ENCODE measurements around the gene PIGU.
"Not testable (repeated sequence)": the region's sequence is repeated elsewhere in the genome, so short reads cannot be mapped to it uniquely, and the experiment has no call there.

Gene PIGU

DNA sequence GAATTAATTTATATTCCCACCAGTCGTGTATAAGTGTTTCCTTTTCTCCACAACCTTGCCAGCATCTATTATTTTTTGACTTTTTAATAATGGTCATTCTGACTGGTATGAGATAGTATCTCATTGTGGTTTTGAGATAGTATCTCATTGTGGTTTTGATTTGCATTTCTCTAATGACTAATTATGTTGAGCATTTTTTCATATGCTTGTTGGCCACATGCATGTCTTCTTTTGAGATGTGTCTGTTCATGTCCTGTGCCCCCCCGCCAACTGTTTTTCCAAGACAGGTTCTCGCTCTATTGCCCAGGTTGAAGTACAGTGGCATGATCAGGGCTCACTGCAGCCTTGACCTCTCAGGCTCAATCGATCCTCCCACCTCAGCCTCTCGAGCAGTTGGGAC, 15.1 kb downstream of the PIGU start:
- DNase-seq = not testable (repeated sequence)

DNA sequence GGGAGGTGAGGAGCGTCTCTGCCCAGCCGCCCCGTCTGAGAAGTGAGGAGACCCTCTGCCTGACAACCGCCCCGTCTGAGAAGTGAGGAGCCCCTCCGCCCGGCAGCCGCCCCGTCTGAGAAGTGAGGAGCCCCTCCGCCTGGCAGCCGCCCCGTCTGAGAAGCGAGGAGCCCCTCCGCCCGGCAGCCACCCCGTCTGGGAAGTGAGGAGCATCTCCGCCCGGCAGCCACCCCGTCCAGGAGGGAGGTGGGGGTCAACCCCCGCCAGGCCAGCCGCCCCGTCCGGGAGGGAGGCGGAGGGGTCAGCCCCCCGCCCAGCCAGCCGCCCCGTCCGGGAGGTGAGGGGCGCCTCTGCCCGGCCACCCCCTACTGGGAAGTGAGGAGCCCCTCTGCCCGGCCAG, 18.2 kb downstream of the PIGU start:
- DNase-seq = not testable (repeated sequence)

DNA sequence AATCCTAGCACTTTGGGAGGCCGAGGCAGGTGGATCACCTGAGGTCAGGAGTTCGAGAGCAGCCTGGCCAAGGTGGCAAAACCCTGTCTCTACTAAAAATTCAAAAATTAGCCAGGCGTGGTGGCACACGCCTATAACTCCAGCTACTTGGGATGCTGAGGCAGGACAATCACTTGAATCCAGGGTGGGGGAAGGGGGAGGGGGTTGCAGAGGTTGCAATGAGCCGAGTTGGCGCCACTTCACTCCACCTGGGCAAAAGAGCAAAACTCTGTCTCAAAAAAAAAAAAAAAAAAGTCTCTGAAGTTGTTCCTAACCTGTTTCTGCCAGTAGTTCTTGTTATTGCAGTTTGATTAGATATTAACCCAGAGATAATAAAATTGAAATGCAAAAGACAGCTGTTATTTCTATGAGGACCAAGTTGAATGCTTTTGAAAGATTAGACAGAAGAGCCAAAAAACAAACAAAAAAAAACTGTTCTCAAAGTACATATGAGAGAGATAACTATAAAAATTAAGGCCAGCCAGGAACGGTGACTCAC, 22.6 kb downstream of the PIGU start:
- no peak for DNase-seq

DNA sequence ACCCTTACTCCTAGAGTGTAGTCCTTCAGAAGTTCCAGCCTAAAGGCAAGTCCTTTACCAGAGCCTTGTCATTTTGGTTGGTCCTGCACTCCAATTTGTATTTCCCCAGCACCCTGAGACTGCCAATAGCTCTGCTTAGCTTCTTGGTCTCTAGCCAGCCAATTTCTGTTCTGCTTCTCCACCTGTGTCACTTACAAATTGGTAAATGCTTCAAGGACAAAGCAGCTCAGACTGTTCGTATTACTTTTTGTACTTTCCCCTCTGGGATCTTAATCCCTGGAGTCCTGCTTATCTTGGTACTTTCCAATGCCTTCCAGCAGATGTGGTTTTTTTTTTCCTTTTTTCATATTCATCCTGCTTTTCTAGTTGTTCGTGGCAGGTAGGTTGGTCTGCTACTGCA, 25.7 kb downstream of the PIGU start:
- no peak for DNase-seq

DNA sequence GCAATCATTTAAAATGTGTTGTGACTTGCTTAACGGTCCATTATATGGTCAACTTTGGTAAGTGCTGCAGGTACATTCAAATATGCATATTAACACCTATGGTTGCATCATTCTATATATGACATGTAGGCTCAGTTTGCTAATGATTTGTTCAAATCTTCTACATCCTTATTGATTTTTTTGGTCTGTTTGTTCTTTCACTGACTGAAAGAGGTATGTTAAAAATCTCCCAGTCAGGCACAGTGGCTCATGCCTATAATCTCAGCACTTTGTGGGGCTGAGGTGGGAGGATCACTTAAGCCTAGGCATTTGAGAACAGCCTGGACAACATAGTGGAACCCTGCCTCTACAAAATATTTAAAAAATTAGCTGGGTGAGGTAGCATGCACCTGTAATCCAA, 29.2 kb downstream of the PIGU start:
- DNase-seq = no peak

DNA sequence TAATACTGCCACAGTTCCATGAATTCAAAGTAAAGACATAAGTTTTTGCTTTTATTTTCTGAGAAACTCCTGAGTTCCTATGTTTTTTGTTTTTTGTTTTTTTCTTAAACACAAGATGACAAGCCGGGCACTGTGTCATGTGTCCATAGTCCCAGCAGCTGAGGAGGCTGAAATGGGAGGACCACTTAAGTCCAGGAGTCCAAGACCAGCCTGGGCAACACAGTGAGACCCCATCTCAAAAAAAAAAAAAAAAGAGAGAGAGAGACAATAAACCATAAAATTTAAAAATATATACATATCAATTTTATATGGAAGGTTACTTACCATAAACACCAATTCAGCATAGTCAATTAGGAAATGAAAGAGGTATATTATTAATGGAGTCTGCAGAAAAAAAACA, 31.9 kb downstream of the PIGU start:
- no peak for DNase-seq

DNA sequence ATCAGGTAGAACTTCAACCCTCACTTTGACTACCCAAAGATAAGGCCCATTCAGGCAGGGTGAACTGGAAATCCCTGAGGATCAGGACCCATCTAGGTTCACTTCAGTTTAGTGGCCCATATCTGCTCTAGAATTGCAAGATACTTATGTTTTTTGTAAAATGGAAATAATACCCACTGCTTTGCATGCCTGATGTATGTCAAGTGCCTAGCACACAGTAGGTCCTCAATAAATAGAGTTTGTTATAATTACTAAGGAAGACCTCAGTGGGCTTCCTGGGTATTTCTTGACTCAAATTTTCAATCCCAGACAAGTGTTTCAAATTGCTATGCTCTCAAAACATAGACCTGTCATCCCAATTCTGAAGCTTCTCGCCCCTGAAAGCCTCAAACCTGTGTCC, 32.5 kb downstream of the PIGU start:
- DNase-seq = no peak

DNA sequence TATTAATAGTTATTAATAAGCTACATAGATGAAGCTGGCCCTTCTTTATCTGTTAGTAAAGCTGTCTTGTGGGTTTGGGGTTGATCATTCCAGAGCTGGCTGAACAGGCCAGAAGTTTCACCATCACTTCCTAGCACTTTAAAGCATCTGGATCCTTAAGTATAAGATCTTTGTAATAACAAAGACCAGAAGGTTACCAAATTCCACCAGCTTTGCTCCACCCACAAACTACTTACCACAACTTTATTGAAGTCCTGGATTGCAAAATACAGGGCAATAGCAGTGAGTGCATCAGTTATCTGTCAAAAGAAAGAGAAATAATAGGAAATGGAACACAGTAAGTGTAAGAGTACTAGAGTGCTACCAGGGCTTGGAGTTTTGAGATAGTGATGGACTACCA, 33.0 kb downstream of the PIGU start:
- no peak for DNase-seq

DNA sequence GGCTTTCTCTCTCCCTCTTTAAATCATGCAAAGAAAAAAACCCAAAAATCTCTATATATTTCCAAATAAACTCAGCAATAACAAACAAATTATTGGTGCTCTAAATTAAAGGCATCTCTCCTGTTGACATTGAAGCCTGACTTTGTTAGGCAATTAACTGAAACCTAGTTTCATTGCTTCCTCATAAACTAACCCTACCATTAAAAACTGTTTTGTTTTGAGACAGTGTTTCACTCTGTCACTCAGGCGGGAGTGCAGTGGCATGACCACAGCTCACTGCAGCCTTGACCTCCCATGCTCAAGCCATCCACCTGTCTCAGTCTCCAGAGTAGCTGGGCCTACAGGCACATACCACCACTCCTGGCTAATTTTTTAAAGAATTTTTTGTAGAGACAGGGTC, 34.9 kb downstream of the PIGU start:
- no peak for DNase-seq

DNA sequence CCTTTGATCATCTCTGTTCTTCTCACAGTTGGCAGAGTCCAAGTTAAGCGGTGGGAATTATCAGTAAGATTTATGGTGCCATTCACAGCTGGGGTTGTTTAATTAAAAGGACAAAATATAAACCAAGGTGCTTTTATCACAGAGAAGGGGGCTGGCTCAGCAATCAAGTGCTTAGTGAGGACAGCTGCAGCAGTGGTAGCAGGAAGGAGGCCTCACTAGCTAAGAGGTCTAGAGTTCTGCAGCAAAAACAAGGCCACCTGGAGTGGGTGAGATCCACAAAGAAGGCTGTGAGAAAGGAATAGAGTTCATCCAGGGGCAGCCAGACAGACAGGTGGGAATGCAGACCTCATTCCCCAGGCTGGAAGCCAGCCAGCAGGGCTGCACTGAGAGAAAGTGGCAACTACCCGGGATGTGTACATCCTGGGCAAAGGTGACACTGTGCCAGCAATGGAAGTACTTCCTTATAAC, 37.1 kb downstream of the PIGU start:
- no peak for DNase-seq

DNA sequence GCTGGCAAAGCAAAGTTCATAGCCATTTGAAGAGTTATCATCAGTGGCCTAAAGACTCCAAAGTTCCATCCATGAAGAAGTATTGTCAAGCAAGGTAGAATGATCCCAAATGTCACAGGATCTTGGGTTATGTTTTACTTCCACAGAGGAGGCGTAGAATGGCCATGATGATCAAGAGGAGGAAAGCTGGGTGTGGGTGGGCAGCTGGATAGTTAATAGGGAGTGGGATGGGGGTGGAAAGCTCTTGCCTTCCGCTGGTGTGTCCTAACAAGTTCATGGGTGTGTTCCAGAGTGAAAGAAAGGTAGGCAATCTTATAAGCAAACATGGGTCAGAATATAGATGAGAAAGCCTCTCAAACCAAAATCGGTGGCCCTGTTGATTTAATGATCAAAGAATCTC, 38.4 kb downstream of the PIGU start:
- no peak for DNase-seq

DNA sequence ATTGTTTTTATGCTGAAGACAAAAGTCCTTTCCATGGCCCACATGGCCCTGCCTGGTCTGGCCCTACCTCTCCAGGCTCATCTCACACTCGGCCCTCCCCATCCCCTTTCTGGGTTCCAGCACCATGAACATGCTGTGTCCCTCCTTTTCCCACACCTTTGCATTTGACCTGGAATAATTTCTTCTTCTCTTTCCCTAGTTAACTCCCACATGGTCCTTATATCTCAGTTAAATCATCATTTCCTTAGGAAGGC, 38.9 kb downstream of the PIGU start:
- DNase-seq = no peak

DNA sequence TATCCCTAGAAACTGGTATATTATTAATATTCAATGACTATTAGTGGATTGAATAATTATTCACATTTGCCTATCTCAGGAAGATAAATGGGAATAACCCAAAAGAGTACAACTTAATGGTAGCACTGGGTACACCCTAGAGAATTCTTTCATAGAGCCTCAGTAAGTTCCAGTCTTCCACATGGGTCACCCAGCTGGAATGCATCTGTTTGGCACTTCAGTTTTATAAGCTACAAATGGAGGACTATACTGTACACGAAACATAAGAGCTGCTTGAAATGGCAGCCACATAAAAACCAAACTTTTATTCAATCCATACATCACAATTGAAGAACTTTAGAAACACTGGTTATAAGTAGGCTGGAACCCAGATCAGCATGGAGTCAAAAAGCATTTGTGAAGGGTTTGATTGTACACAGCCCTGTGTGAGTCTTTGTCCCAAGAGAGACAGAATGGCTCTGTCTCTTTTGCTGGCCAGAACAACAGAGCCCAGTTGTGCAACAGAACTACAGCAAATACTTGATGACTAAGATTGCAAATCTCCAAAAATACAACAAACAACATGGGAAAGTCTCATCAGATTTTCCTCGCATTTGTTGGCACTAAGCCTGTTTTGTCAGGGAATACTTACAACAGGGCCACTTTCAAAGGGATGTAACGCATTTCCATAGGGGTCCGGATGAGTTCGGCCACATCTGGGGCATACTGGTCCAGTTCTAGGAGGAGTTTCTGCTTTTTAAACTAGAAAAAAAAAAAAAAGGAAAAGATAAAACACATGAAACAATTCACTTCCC, 39.5 kb downstream of the PIGU start:
- no peak for DNase-seq

DNA sequence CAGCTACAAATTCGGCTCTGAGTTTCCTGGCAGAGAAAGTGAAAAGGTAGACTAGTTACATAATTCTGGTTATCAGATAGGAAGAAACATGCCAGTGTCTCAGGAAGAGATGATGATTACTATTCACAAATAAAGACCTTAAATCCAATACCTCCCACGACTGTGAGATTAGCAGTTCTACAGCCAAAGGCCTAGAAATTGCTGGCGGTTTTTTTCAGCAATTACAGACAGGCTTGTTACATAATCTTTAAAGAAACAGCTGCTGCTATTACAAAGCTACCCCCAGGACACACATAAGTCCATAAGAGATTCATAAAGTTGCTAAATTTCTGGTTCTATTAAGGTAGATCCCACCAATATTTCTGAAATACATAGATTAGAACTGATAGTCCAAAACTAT, 40.2 kb downstream of the PIGU start:
- no peak for DNase-seq

DNA sequence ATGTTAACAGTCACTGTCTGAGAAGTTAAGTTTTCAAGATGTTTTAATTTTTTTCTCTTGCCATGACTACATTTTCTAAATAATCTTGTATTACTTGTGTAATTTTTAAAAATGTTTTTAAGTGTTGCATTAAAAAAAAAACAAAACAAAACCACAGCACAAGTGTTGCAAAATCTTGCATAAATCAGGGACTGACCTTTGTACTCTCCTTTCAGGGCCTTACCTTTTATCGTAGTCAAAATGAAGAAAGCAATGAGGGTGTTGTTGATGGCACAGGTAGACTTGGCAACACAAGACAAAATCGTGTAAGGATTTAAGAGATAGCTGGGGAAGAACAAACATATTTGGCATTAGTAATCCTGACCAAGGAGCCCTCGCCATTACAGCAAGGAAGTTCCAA, 42.5 kb downstream of the PIGU start:
- no peak for DNase-seq

DNA sequence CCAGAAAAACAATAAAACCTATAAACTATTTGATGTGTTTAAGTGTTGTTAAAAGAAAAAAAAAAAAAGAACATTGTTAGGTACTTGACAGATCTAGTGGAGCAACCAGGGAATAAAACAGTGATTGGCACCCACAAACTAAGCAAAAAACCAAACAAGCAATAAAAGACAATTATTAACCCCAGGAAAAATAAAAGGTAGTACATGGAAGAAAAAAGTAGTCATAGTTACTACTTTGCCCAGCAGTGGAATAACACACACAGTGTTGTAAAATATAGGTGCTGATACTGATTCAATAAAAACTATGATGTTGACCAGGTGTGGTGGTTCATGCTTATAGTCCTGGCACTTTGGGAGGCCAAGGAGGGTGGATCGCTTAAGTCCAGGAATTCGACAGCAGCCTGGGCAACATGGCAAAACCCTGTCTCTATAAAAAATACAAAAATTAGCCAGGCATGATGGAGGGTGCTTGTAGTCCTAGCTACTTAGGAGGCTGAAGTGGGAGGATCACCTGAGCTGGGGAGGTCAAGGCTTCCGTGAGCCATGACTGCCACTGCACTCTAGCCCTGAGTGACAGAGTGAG, 43.9 kb downstream of the PIGU start:
- no peak for DNase-seq

DNA sequence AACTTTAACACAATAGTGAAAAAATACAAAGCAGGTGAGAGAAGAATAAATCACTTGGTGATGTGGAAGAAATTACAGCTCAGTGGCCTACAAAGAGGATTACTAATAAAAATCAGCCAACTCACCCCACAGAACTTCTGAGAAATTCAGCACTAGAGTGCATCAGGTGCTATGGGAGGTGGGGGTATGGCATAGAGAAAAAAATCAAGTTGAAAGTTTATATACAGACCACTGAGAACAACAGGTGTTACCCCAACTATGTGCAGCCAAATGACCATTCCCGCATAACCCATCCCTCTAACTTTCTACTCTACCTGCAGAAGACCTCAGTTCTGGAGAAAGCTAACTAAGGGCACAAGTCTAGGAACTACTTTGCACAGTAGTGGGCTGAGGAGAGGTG, 47.0 kb downstream of the PIGU start:
- no peak for DNase-seq

DNA sequence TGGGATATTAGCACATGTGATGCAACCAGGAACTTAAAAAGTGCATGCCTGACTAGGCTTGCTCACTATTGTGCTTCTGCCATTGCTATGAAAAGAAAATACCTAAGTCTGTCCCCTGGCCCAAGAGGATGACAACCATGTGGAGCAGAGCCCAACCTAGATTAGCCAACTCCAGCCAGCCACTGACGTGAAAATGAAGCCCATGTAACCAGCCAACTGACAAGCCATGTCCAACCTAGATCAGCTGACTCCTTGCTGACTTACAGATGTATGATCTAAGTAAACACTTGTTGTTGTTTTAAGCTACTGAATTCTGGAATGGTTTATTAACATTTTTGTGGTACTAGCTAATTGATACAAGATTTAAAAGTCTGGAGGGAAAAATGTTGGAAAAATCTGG, 47.5 kb downstream of the PIGU start:
- DNase-seq = no peak

DNA sequence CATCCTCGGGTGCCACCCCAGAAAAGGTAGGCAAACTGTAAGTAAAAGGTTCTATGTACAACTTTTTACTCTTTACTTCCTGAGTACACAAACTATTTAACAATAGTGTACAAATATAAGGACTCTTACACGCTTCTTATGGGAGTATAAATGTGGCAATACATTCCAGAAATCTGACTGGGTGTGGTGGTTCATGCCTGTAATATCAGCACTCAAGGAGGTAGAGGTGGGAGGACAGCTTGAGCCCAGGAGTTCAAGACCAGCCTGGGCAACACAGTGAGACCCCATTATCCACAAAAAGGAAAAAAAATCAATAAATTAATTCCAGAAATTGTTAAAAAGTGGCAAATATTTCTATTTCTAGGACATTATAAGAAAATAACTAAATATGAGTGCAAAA, 48.9 kb downstream of the PIGU start:
- DNase-seq = no peak

DNA sequence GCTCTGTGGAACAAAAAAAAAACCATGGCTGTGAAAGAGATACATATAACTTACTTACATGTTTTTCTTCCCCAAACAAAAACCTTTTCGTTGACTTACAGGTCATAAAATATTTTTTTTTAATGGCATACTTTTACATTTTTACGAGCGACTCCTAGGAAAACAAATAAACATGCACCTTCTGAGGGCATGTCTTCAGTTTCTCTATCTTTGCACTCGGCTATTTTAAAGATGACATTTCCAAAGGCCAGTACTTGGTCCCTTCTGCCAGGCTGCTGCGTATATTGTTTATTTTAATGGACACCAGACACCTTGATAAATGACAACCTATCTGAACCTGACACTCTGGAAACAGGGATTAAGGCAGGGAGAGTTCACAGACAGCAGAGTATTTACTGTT, 49.4 kb downstream of the PIGU start:
- DNase-seq = no peak

DNA sequence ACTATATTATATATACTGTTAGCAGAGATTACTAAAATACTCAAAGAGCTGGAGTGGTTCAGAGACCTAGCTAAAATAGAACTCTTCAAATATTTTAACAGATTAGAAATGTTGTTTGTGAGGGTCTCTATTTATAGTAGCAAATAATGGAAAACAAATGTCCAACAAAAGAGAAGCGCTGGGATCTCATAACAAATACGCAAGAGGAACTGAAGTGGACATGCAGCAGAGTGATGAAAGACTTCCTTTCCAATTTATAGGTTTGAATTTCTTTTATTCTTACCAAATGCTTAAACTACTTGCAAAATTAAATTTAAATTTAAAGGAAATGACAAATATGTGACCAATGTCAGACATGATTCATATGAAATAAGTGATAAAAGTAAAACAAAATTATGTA, 49.9 kb downstream of the PIGU start:
- DNase-seq = no peak

DNA sequence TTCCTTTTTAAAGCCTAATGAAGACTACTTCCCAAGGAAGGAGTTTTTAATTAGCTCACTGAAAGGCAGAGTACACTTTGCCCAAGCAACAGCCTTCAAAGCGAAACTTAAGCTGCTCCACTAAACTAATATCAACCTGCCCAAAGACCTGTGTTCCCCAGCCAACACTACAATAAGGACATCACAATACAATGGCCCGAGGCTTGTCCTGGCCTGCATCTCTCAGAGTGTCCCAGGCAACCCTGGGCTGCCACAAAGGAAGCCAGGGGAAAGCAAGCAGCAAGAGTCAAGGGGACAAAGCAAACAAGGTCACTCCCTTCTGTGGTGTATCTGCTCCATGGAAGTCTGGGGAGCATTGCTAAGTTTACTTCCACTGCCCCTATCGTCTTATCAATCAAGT, 52.3 kb downstream of the PIGU start:
- DNase-seq = no peak

DNA sequence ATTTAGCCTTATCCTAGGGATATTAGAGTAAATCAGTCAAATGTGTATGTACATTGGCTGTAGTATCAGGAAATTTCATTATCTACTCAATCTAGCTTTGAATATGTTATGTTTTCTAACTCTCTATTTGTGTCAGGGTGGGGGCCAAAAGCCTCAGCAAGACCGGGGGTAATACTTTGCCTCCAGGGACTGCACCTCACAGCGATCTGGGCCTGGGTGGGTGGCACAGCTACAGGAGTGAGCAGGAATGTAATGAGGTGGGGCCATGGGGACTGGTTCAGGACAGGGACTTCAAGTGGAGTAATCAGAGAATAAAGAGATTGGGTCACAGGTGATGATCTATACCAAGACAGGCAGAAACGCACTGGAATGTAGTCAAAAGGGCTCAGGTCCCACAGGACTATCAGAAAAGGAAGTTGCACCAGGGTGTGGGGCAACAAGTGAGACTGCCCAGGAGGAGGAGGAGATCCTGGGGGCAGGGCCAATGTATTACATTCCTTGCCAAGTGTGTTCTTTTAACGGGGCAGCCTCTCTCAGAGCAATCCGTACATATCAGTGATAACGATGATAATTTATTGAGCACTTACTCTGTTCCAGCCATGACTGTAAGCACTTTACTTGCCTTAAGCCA, 54.0 kb downstream of the PIGU start:
- DNase-seq = no peak
